GM06990 (cell line): ENCODE results near the gene LY6G5C.

Source experiments
- DNase-seq: peaks from one replicate; pipeline ENCODE4 v3.0.0-alpha.2; 2011; ENCODE audit not compliant: insufficient read length; ENCODE audit errors: extremely low read depth
- H3K27me3 ChIP-seq: replicated peaks from 2 replicates; pipeline ENCODE4 v1.6.0; 2011; ENCODE audit warnings: low read length; ENCODE audit not compliant: control insufficient read depth, insufficient read depth
- H3K36me3 ChIP-seq: 2 replicates; pipeline ENCODE4 v1.5.1; 2011; ENCODE audit warnings: low read length; ENCODE audit not compliant: control insufficient read depth, insufficient read depth
- H3K4me3 ChIP-seq: replicated peaks from 2 replicates; pipeline ENCODE4 v1.5.1; 2011; ENCODE audit warnings: low read depth, mild to moderate bottlenecking, control low read depth, low read length
- CTCF ChIP-seq: IDR thresholded peaks from 2 replicates; pipeline ENCODE4 v1.5.1; 2011; ENCODE audit warnings: low read length, control low read depth, mild to moderate bottlenecking, inconsistent platforms; ENCODE audit not compliant: insufficient read depth, poor library complexity, severe bottlenecking

Gene LY6G5C

GRCh38 chr6:31626952-31627351, 53.9 kb downstream of the LY6G5C start:
- TF ChIP-seq CTCF: no peak
- H3K4me3 ChIP-seq: no peak overlapping the region
- no peaks in the 10 kb centered on the region for H3K27me3 ChIP-seq
- no peak for DNase-seq
- H3K36me3 ChIP-seq: peaks cover 65% of the 10 kb centered on the region
